Brain pericyte (primary cell): ENCODE results near the gene CEP126.
"Not testable (repeated sequence)": the region's sequence is repeated elsewhere in the genome, so short reads cannot be mapped to it uniquely, and the experiment has no call there.

ENCODE experiments used
- DNase-seq: peaks from one replicate; pipeline ENCODE4 v3.0.0-alpha.2; 2012; ENCODE audit warnings: low read depth, low spot score

Gene CEP126

GRCh38 chr11:101931692-101932091, 16.9 kb downstream of the CEP126 start:
- DNase-seq, result no peak

DNA sequence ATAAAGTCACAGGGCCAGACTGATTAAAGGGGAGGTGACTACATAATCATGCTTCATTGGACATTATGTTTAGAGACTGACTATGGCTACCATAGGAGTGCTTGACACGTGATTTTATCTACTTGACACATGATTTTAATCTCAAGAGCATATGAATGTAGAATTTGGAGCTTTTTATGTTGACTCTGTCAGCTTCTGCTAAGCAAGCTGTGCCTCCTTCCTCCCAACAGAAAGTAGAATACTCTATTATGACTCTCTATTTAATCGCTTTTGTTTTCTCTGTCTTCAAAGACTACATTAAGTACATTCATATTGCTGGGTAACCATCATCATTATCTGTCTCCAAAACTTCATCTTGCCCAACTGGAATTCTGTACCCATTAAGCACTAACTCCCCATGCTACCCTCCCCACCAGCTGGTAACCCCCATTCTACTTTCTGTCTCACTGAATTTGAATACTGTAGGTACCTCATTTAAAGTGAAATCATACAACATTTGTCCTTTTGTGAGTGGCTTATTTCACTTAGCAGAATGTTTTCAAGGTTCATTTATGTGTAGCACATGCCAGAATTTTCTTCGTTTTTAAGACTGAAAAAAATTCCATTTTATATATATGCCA, 26.2 kb downstream of the CEP126 start:
- DNase-seq, result no peak

DNA sequence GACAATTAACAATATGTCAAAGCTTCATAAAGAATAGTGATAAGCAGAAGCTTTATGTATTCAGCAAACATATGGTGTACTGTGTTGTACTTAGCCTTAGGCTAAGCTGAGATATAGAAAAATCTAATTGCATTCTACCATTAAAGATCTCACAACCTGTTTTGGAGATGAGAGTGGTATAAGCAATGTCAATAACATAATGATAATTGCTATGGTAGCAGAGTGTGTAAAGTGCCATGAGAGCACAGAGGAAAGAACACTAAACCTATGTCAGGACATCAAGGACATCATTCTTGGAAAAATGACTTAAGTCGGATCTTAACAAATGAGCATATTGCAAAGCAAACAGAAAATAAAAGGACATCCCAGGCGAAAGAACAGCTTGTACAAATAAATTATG, 30.1 kb downstream of the CEP126 start:
- no peak for DNase-seq

GRCh38 chr11:101945448-101945847, 30.6 kb downstream of the CEP126 start:
- DNase-seq, result no peak

GRCh38 chr11:101949680-101950220, 34.9 kb downstream of the CEP126 start:
- DNase-seq, result no peak

DNA sequence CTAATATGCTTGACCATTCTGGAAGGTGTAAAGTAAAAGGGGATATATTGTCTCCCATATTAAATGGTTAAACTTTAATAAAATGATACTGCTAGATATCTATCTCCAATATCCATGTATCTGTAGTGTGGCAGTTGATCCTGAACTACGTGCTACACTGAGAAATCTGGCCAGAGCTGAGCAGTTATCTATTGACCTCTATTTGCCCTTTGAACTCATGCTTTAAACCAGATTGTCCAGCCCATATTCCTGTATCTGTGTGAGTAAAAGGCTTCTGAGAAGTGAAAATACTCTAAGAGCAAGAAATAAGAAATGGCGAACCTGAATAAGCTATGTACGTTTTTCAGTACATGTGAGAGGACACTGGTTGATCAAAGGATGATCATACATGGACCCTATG, 40.5 kb downstream of the CEP126 start:
- no peak for DNase-seq

- DNase-seq, result no peak
These were observed 40.9 kb downstream of the CEP126 start for GRCh38 chr11:101955701-101956100.

- no peak for DNase-seq
These were observed 45.4 kb downstream of the CEP126 start for GRCh38 chr11:101960231-101960630.

DNA sequence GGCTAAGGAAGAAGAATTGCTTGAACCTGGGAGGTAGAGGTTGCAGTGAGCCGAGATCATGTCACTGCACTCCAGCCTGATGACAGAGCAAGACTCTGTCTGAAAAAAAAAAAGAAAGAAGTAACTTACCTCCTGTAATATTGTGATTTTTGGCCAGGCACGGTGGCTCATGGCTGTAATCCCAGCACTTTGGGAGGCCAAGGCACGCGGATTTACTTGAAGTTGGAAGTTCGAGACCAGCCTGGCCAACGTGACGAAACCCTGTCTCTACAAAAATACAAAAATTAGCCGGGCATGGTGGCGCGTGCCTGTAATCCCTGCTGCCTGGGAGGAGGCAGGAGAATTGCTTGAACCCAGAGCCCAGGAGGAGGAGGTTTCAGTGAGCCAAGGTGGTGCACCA, 49.4 kb downstream of the CEP126 start:
- DNase-seq, result not testable (repeated sequence)

DNA sequence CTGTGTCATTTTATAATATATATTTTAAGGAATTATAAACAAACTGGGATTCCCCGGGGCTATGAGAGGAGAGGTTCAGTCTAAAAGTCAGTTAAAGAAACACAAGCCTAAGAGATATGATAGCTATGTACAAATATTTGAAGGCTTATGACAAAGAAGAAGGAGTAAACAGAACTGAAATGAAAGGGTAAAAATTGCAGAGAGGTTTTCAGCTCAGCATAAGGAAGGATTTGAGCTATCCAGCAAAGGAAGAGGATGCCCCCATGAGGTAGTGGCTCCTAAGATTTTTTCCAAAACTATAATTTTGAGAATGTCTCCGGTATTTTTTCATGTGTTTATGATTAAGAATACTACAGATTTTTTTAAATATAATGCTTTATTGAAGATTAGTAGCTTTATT, 59.4 kb downstream of the CEP126 start:
- DNase-seq, result no peak

- no peak for DNase-seq
These were observed 60.0 kb downstream of the CEP126 start for GRCh38 chr11:101974771-101975170.

GRCh38 chr11:101975734-101976133, 60.9 kb downstream of the CEP126 start:
- no peak for DNase-seq

DNA sequence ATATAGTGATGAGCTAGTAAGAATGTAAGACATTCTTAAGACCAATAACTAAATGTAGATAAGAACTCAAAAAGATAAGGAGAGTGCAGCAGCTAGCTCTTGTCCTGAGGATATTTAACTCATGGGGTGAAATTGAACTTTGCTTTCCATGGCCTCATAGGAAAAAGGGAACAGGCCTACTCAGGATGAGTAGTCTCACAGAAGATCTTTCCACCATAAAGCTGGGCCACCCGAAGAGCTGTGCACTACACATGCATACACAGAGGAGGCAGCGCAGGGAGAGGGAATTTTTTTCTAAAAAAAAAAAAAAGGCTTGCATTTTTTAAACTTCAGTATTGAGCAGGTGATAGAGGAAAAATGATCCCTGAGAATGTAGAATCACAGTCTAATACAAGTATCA, 72.6 kb downstream of the CEP126 start:
- no peak for DNase-seq

DNA sequence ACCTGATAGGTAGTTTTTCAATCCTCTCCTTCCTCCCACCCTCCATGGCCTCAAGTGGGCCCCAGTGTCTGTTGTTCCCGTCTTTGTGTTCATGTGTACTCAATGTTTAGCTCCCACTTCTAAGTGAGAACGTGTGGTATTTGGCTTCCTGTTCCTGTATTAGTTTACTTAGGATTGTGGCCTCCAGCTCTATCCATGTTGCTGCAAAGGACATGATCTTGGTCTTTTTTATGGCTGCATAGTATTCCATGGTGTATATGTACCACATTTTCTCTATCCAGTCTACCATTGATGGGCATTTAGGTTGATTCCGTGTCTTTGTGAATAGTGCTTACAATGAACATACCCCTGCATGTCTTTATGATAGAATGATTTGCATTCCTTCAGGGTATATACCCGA, 78.4 kb downstream of the CEP126 start:
- no peak for DNase-seq

- DNase-seq, result not testable (repeated sequence)
These were observed 79.3 kb downstream of the CEP126 start for GRCh38 chr11:101994052-101994469.

DNA sequence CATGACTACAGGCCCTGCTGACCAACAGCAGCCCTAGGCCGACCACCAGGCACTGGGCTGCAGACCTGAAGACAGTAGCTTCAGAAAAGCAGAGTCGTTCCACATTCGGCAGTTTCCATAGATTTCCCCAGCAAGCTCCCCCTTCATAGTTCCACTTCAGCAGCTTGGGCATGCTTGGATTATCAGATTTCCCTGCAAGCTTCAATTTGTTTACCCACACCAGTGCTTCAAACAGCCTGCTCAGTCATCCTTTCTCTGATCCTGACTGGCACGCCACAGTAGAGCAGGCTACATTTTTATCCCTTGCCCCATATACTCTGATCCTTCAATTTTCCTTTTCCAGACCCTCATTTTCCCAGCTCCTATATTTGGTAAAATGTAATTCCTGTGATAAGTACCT, 81.3 kb downstream of the CEP126 start:
- no peak for DNase-seq

- no peak for DNase-seq
These were observed 87.0 kb downstream of the CEP126 start for GRCh38 chr11:102001657-102002338.

- DNase-seq, result no peak
These were observed 89.4 kb downstream of the CEP126 start for GRCh38 chr11:102004220-102004619.

DNA sequence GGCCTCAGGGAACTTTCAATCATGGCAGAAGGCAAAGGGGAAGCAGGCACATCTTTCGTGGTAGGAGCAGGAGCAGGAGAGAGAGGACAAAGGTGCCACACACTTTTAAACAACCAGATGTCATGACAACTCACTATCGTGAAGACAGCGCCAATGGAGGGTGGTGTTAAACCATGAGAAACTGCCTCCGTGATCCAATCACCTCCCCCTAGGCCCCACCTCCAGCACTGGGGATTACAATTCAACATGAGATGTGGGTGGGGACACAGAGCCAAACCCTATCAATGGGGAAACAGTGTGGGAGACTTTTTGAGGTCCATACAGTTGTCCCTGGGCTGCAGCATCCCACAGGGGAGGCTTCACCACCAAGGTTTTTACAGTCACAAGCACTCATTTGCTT, 90.5 kb downstream of the CEP126 start:
- DNase-seq, result no peak

GRCh38 chr11:102006835-102007566, 92.2 kb downstream of the CEP126 start:
- DNase-seq, result no peak

DNA sequence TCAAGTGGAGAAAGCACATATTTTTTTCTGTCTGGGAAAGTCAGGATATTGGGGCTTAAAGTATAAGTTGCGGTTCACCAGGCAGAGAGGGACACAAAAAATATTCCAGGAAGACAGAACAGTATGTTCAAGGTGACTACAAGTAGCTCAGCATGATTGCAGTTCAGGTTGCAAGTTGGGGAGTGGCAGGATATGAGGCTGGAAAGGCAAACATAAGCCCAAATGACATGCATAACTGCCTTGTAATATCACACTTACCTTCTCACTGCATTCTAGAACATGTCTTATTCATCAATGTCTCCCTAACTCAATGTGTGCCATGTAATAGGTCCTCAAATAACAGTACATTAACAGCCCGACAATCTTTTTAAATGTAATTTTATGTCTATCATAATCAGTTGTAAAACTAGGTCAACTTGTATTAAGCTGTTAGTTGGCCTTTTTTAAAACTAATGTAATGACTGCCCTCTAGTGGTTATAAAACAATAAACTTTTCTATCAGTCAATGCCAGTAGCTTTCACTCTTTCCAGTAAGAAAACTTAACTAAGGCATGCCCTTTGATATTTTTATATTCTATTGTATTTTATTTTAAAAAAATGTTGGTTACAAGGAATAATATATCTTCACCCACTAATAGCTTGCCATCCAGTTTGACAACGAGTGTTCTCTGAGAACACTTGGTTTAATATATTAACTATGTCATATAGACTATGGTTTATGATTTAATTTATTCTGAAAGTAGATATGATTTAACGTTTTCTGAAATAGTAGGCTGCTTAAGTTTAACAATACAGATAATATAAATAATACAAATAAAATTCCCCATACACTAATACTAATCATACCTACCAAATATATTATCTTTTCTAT, 93.0 kb downstream of the CEP126 start:
- peak; percentile 21 for DNase-seq
